Measurements from ENCODE around the gene MMP13.

DNA sequence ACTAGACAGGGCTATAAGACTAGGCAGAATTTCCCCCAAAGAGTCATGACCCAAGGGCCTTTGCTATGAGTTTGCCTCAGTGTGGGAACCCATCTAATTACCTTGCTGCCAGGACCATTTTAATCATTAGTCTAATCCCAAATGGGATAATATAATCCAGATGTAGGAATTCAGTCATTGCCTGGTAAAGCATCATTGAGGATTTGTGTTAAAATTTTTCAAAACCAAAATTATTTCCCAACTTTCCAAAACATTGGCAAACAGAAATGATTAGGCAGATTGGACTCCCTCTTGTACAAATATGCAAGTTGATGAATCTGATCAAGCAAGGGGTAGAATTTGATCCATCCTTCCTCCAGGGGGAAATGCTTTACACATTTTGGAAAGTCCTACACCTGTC is 16.2 kb upstream of the MMP13 start:
- TF ChIP-seq, protein P1, sequence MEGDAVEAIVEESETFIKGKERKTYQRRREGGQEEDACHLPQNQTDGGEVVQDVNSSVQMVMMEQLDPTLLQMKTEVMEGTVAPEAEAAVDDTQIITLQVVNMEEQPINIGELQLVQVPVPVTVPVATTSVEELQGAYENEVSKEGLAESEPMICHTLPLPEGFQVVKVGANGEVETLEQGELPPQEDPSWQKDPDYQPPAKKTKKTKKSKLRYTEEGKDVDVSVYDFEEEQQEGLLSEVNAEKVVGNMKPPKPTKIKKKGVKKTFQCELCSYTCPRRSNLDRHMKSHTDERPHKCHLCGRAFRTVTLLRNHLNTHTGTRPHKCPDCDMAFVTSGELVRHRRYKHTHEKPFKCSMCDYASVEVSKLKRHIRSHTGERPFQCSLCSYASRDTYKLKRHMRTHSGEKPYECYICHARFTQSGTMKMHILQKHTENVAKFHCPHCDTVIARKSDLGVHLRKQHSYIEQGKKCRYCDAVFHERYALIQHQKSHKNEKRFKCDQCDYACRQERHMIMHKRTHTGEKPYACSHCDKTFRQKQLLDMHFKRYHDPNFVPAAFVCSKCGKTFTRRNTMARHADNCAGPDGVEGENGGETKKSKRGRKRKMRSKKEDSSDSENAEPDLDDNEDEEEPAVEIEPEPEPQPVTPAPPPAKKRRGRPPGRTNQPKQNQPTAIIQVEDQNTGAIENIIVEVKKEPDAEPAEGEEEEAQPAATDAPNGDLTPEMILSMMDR (IDR thresholded peaks at IDR 0.05; ENCODE audit: low read depth, low read length), result no peak
- TF ChIP-seq EZH2phosphoT487 (IDR thresholded peaks at IDR 0.05; ENCODE audit: low read depth), result no peak

Data from OCI-LY3 (cell line).